ENCODE data around the gene ALDH3B2. TPM values are rescaled to one million over a fixed set of nuclear protein-coding genes. Genes with fewer than 3 reads are reported as not detected.

Gene ALDH3B2
- total RNA-seq, 1 experiment from 2014 or later, result not detected

GRCh38 chr11:67635231-67635521 is 39.2 kb downstream of the ALDH3B2 start:
- no peak overlapping the region for H3K23ac ChIP-seq (ENCODE audit: insufficient read length, low read depth, low read length)
- no peak overlapping the region for H3K4me2 ChIP-seq (ENCODE audit: insufficient read depth, insufficient read length, low read length)
- TF ChIP-seq, protein P1, sequence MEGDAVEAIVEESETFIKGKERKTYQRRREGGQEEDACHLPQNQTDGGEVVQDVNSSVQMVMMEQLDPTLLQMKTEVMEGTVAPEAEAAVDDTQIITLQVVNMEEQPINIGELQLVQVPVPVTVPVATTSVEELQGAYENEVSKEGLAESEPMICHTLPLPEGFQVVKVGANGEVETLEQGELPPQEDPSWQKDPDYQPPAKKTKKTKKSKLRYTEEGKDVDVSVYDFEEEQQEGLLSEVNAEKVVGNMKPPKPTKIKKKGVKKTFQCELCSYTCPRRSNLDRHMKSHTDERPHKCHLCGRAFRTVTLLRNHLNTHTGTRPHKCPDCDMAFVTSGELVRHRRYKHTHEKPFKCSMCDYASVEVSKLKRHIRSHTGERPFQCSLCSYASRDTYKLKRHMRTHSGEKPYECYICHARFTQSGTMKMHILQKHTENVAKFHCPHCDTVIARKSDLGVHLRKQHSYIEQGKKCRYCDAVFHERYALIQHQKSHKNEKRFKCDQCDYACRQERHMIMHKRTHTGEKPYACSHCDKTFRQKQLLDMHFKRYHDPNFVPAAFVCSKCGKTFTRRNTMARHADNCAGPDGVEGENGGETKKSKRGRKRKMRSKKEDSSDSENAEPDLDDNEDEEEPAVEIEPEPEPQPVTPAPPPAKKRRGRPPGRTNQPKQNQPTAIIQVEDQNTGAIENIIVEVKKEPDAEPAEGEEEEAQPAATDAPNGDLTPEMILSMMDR (conservative IDR thresholded peaks at IDR 0.05), result no peak
- no peak overlapping the region for H2BK120ac ChIP-seq (ENCODE audit: low read depth, low read length, poor library complexity, severe bottlenecking)
- H3K27me3 ChIP-seq (ENCODE audit: insufficient read depth, low read length), result no peaks in the 10 kb centered on the region; the same call in 1 of the 2 replicates
- no CpG with 5 or more reads among the region's 4 CpGs for WGBS (ENCODE audit: extremely low coverage, insufficient read length, low lambda C conversion rate)
- Mint-ChIP-seq H3K36me3 (ENCODE audit: insufficient read depth in 1 of 3, low read depth in 3 of 3) (no peaks in the 10 kb centered on the region; a peak in 1 of 7 replicates), H3K4me1 (peaks cover 14 to 18% of the 10 kb centered on the region in 2 experiments), H3K4me3 (no peak overlapping the region), H3K9me3 (peaks cover 2 to 3% of the 10 kb centered on the region in 2 experiments; a peak in 3 of 5 replicates), H3K27me3 (ENCODE audit: low read depth) (peaks cover 38% of the 10 kb centered on the region), H3K27ac (no peak overlapping the region)
- H2BK15ac ChIP-seq (ENCODE audit: low read depth, low read length), result no peak overlapping the region
- H2BK12ac ChIP-seq (ENCODE audit: insufficient read length, low read depth, low read length), result no peak overlapping the region
- no peak overlapping the region for H3K56ac ChIP-seq (ENCODE audit: insufficient read length, low read depth, low read length)
- H4K20me1 ChIP-seq (ENCODE audit: control insufficient read depth, insufficient read depth, insufficient read length), result no peaks in the 10 kb centered on the region
- H3K79me2 ChIP-seq (ENCODE audit: insufficient read depth, low read length), result no peaks in the 10 kb centered on the region
- H3K4ac ChIP-seq (ENCODE audit: low read depth, low read length), result no peak overlapping the region
- DNase-seq, result no peak
- H4K91ac ChIP-seq (ENCODE audit: insufficient read length, low read depth, low read length), result no peak overlapping the region
- H3K9ac ChIP-seq (ENCODE audit: extremely low read depth, insufficient read length, low read length), result no peak overlapping the region
- H3T11ph ChIP-seq (ENCODE audit: low read length), result no peak overlapping the region
- H3K14ac ChIP-seq (ENCODE audit: insufficient read depth, low read length), result no peak overlapping the region
- H4K8ac ChIP-seq (replicated peaks; ENCODE audit: insufficient read length, low read depth, low read length), result no peak overlapping the region
- no peaks in the 10 kb centered on the region for H3K23me2 ChIP-seq (ENCODE audit: insufficient read length, low read depth, low read length, poor library complexity, severe bottlenecking)
- H3K27ac ChIP-seq (ENCODE audit: insufficient read length, low read depth, low read length), result no peak overlapping the region
- H3K9me3 ChIP-seq (ENCODE audit: control insufficient read depth, low read depth, low read length), result no peaks in the 10 kb centered on the region
- H3K79me1 ChIP-seq (ENCODE audit: insufficient read depth, low read depth, low read length, poor library complexity, severe bottlenecking), result no peaks in the 10 kb centered on the region
- no peak overlapping the region for H2BK5ac ChIP-seq (ENCODE audit: insufficient read length, low read length)
- H2AK5ac ChIP-seq (ENCODE audit: insufficient read length, low read length), result no peak overlapping the region
- H2BK20ac ChIP-seq (ENCODE audit: low read depth, low read length, poor library complexity, severe bottlenecking), result no peak overlapping the region
- H3K4me1 ChIP-seq (ENCODE audit: insufficient read depth, low read length), result no peaks in the 10 kb centered on the region
- no peak overlapping the region for H4K5ac ChIP-seq (ENCODE audit: insufficient read length, low read depth, low read length)
- H3K18ac ChIP-seq (ENCODE audit: insufficient read length, low read depth, low read length), result no peak overlapping the region
- no peak overlapping the region for H2AFZ ChIP-seq (ENCODE audit: low read length)
